Measurements from ENCODE around the gene HIVEP1.

Gene HIVEP1

DNA sequence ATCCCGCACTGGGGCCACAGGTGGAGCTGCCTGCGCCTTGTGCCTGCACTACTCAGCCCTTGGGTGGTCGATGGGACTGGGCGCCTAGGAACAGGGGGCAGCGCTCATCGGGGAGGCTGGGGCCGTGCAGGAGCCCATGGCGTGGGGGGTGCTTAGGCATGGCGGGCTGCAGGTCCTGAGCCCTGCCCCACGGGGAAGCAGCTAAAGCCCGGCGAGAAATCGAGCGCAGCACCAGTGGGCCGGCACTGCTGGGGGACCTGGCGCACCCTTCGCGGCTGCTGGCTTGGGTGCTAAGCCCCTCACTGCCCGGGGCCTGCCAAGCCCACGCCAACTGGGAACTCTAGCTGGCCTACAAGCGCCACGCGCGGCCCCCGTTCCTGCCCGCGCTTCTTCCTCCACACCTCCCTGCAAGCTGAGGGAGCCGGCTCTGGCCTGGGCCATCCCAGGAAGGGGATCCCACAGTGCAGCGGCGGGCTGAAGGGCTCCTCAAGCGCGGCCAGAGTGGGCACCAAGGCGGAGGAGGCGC lies 5.8 kb downstream of the HIVEP1 start:
- no peak for DNase-seq (ENCODE audit: low spot score)

DNA sequence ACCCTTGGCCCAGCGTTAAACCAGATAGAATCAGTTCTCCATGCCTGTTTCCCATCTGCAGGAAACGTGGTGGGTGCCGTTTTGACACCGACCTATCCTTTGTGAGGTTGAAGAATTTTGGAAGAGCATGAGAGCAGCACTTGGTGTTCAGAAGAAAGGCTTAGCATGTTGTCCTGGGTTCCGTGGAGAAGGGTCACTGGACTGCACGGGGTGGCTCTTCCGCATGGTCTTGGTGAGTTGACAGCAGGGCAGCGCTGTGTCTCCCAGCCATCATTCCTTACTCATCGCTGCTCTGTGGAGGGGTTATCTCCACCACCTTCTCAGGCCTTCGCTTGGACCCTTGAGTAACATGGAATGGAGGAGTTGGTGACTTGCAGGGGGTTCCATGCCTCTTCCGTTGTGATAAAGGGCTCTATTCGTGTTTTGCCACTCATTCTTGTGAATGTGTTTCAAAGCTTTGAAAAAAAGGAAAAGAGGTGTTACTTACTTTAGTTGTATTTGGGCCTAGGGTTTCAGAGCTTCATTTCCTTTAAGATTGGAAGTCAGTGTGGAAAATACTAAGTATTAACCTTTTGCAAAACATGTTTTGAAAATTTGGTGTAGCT lies 8.2 kb downstream of the HIVEP1 start:
- DNase-seq (ENCODE audit: low spot score), result no peak

DNA sequence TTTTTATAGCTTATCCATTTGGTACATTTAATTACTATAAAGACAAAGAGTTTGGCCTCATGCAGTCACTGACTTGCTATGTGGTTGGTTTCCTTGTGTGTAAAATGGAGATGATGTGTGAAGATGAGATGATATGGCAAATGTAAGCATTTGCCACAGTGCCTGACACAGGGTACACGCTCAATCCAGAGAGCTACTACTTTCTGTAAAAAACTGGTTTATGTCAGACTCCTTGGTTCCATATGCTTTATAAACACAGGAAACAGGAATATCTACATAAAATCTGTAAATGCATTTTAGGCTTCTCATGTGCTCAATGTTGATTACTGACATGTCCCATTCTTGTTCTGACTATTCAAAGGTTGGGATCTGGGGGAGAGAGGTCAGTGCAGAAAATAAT lies 10.4 kb downstream of the HIVEP1 start:
- no peak for DNase-seq (ENCODE audit: low spot score)

- DNase-seq (ENCODE audit: low spot score), result no peak
Observed at GRCh38 chr6:12022953-12023388, 10.9 kb downstream of the HIVEP1 start.

GRCh38 chr6:12024216-12024615 lies 12.1 kb downstream of the HIVEP1 start:
- no peak for DNase-seq (ENCODE audit: low spot score)

- DNase-seq (ENCODE audit: low spot score), result no peak
Observed at GRCh38 chr6:12024699-12025434, 12.8 kb downstream of the HIVEP1 start.

- DNase-seq (ENCODE audit: low spot score), result no peak
Observed at GRCh38 chr6:12026120-12026519, 14.0 kb downstream of the HIVEP1 start.

- no peak for DNase-seq (ENCODE audit: low spot score)
Observed at GRCh38 chr6:12026833-12027232, 14.7 kb downstream of the HIVEP1 start.

DNA sequence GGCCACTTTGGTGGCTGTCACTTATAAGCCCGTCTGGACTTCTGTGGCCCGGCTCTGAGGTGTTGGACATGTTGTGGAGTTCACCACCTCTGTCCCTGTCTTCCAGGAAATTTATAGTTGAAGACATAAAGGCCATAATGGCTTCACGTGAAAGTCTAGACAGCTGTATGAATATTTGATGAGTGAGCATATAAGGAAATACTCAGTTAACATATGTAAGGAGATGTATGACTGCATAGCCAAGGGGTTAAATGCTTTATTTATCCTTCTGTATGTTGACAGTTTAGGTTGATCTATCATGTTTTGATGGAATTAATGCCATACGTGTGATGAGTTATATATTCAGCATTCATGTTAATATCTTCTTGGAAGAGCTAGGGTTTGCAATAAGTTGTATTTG lies 16.1 kb downstream of the HIVEP1 start:
- no peak for DNase-seq (ENCODE audit: low spot score)

DNA sequence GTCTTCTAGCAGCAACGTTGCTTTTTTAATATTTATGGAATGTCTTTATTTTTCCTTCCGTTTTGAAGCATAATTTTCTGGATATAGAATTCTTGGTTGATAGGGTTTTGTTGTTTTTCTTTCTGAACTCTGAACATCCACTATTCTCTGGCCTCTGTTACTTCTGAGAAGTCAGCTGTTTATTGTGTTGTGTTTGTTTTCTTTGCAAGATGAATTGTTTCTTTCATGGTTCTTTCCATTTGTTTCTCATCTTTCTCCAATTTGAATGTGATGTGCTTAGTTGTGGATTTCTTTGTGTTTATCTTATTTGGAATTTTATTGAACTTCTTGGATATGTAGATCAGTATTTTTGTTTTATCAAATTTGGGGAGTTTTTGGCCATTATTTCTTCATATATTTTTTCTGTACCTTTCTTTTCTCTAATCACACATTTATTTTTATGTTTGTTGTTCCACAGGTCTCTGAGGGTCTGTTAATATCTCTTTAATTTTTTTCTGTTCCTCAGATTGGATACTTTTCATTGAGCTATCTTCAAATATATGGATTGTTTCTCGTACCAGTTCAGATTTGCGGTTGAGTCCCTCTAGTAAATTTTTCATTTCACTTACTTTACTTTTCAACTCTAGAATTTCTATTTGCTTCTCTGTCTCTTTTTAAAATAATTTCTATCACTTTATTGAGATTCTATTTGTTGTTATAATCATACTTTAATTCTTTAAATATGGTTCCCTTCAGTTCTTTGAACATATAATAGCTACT lies 18.0 kb downstream of the HIVEP1 start:
- no peak for DNase-seq (ENCODE audit: low spot score)

GRCh38 chr6:12030993-12031550 lies 19.0 kb downstream of the HIVEP1 start:
- DNase-seq (ENCODE audit: low spot score), result no peak

DNA sequence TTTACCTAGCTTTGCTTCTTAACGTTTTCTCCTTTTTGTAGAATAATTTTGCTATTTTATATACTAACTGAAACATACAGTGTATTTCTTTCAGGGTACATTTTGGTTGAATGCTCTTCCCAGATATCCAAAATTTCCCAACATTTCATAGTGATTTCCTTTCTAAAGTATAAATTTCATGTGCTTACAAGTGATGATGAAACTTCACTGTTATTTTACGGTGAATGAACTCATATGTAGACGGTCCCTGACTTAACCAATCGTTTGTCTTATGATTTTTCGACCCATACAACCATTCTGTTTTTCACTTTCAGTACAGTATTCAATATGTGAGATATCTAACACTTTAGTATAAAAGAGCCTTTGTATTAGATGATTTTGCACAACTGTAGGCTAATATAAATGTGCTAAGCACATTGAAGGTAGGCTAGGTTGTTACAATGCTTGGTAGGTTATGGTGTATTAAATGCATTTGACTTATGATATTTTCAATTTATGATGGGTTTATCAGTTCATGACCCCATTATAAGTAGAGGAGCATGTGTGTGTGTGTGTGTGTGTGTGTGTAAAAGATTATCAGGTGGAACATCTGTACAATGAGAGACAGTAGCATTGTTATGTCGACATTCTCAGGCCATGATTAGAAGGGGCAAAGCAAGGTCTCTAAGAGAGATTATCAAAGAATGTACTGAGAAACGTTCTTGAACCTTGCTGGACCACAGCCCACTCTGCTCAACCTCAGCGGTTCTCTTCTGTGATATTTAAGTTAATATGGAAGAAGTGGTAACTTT lies 20.9 kb downstream of the HIVEP1 start:
- no peak for DNase-seq (ENCODE audit: low spot score)

- DNase-seq (ENCODE audit: low spot score), result no peak
Observed at GRCh38 chr6:12033770-12034169, 21.7 kb downstream of the HIVEP1 start.

- DNase-seq (ENCODE audit: low spot score), result no peak
Observed at GRCh38 chr6:12034349-12034748, 22.2 kb downstream of the HIVEP1 start.

DNA sequence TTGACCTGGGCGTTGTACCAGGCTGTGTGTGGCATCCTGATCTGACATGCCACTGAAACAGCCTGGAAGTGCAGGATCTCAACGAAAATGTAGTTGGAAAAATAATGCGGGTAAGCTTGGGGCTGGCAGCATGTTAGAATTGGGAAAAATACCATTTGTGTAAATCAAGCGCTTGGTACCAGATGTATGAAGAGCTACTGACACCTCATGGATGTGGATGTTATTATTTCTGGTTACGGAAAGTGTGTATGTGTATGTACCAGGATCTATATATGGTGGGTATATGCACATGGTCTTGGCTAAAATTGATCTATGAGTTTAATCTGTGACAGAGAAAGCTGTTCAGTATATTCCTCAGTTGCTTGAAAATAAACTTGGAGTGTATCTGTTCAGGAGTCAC lies 22.7 kb downstream of the HIVEP1 start:
- DNase-seq (ENCODE audit: low spot score), result no peak

DNA sequence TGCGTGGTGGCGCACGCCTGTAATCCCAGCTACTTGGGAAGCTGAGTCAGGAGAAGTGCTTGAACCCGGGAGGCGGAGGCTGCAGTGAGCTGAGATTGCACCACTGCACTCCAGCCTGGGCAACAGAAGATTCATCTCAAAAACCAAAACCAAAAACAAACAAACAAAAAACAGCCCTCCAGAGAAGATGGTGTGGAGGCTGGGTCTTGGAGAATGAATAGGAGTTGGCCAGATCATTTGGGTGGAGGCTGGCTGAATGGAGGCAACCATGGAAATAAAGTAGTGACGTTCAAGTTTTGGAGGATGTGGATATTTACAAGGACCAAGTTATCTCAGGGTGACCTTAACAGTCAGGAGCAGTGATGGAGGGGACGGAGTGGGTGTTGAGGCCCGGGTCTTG lies 24.7 kb downstream of the HIVEP1 start:
- DNase-seq (ENCODE audit: low spot score), result no peak

DNA sequence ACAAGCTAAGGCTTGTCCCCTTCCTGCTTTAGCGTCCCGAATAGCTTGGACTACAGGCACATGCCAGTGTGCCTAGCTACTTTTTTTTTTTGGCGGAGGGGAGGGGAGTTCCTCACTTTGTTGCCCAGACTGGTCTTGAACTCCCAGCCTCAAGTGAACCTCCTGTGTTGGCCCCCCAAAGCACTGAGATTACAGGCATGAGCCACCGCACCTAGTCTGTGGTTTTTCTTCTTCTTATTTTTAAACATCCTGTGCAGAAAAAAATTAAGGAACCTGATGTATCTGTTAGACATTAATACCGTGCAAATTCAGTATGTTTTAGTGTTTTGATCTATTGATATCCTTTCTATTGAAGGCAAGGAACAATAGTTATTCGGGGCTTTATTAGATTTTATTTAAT lies 25.7 kb downstream of the HIVEP1 start:
- no peak for DNase-seq (ENCODE audit: low spot score)

DNA sequence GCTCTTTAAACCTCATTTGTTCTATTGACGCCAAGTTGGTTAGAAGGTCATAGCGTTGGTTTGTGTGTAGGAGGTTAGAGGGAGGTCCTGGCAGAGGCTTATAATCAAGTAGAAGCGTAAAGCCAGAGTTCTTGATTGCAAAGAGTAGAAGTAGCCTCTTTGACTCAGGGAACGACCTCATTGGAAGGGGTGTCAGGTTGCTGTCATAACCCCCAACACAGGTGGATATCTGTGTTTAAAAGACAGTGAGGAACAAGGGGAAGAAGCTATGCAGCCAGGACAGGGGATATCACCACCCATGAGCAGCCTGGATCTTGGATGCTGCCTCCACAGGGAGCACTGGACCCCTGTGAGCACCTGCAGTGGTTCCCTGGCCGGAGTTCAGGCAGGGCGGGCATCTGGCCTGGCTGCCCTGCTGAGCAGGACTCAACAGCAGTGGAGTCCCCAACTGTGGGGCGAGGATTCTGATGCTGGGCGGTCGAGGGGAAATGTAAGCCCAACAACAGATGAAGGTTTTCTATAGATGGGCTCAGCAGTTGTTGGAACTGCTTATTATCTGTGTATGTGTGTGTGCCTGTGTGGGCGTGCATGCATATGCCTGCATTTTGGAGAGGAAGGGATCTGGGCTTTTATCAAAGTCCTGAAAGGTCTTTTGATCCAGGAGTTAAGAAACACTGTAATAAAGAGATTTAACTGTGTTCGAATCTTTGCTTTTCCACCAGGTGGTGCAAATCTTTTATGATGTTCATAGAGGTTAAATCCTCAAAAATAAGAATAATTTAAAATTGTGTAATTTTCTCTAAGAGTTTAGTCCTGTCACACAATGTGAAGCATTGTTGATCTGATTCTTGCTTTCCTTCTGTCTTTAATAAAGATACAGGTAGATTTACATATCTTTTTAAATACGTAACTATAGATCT lies 27.7 kb downstream of the HIVEP1 start:
- no peak for DNase-seq (ENCODE audit: low spot score)

DNA sequence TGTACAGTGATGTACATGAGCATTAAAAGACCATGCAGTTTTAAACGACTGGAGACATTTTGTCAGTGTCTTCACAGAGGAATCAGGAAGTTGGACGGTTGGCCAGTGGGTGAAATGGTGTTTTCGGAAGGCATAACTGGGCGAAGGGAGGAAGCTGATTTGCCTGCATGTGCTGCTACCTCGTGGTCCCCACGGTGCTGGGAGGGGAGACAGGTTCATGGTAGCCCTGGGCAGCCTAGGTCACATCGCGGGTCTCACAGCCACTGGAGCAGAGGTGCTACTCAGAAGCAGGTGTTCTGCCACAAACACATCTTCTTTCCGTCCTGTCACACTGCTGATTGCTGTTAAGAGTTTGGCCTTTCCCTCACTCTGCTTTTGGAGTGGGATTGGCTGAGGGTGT lies 35.2 kb downstream of the HIVEP1 start:
- no peak for DNase-seq (ENCODE audit: low spot score)

GRCh38 chr6:12047792-12048432 lies 35.8 kb downstream of the HIVEP1 start:
- DNase-seq (ENCODE audit: low spot score), result no peak
